ENCODE measurements around the gene MAN1C1. TPM values are rescaled to one million over a fixed set of nuclear protein-coding genes. Genes with fewer than 3 reads are reported as not detected.

Gene MAN1C1
- total RNA-seq, 1 experiment from 2014 or later, result 9.3 TPM

- H3K23me2 ChIP-seq (ENCODE audit: insufficient read length, low read depth, low read length, poor library complexity, severe bottlenecking), result no peaks in the 10 kb centered on the region
- H3K18ac ChIP-seq (ENCODE audit: insufficient read length, low read depth, low read length), result no peak overlapping the region
- no peak overlapping the region for H3K14ac ChIP-seq (ENCODE audit: insufficient read depth, low read length)
- no peak overlapping the region for H3K4me2 ChIP-seq (ENCODE audit: insufficient read depth, insufficient read length, low read length)
- H3K27me3 Mint-ChIP-seq (ENCODE audit: low read depth), result no peaks in the 10 kb centered on the region
- no peak overlapping the region for H3T11ph ChIP-seq (ENCODE audit: low read length)
- H3K79me1 ChIP-seq (ENCODE audit: insufficient read depth, low read depth, low read length, poor library complexity, severe bottlenecking), result no peaks in the 10 kb centered on the region
- no peaks in the 10 kb centered on the region for H3K9me3 ChIP-seq (ENCODE audit: control insufficient read depth, low read depth, low read length)
- H3K36me3 Mint-ChIP-seq (ENCODE audit: insufficient read depth in 1 of 3, low read depth in 3 of 3), result peaks cover 0 to 2% (median 0%) of the 10 kb centered on the region in 3 experiments; a peak in 2 of 7 replicates
- H3K27me3 ChIP-seq (ENCODE audit: insufficient read depth, low read length), result no peaks in the 10 kb centered on the region
- H2BK20ac ChIP-seq (ENCODE audit: low read depth, low read length, poor library complexity, severe bottlenecking), result no peak overlapping the region
- H4K5ac ChIP-seq (ENCODE audit: insufficient read length, low read depth, low read length), result no peak overlapping the region
- no peaks in the 10 kb centered on the region for H3K9me3 Mint-ChIP-seq
- H3K9ac ChIP-seq (ENCODE audit: extremely low read depth, insufficient read length, low read length), result no peak overlapping the region
- H4K91ac ChIP-seq (ENCODE audit: insufficient read length, low read depth, low read length), result no peak overlapping the region
- TF ChIP-seq, protein P1, sequence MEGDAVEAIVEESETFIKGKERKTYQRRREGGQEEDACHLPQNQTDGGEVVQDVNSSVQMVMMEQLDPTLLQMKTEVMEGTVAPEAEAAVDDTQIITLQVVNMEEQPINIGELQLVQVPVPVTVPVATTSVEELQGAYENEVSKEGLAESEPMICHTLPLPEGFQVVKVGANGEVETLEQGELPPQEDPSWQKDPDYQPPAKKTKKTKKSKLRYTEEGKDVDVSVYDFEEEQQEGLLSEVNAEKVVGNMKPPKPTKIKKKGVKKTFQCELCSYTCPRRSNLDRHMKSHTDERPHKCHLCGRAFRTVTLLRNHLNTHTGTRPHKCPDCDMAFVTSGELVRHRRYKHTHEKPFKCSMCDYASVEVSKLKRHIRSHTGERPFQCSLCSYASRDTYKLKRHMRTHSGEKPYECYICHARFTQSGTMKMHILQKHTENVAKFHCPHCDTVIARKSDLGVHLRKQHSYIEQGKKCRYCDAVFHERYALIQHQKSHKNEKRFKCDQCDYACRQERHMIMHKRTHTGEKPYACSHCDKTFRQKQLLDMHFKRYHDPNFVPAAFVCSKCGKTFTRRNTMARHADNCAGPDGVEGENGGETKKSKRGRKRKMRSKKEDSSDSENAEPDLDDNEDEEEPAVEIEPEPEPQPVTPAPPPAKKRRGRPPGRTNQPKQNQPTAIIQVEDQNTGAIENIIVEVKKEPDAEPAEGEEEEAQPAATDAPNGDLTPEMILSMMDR (conservative IDR thresholded peaks at IDR 0.05), result no peak
- no peak overlapping the region for H2BK5ac ChIP-seq (ENCODE audit: insufficient read length, low read length)
- H3K4me3 Mint-ChIP-seq, result no peak overlapping the region
- no peak overlapping the region for H3K27ac ChIP-seq (ENCODE audit: insufficient read length, low read depth, low read length)
- H2BK120ac ChIP-seq (ENCODE audit: low read depth, low read length, poor library complexity, severe bottlenecking), result no peak overlapping the region
- no peaks in the 10 kb centered on the region for H3K79me2 ChIP-seq (ENCODE audit: insufficient read depth, low read length)
- no CpG with 5 or more reads among the region's 13 CpGs for WGBS (ENCODE audit: extremely low coverage, insufficient read length, low lambda C conversion rate)
- H3K4ac ChIP-seq (ENCODE audit: low read depth, low read length), result no peak overlapping the region
- H3K4me1 ChIP-seq (ENCODE audit: insufficient read depth, low read length), result no peaks in the 10 kb centered on the region
- no peak overlapping the region for H3K56ac ChIP-seq (ENCODE audit: insufficient read length, low read depth, low read length)
- no peak for DNase-seq
- no peak overlapping the region for H2BK15ac ChIP-seq (ENCODE audit: low read depth, low read length)
- peak overlapping the region in 1 of 3 experiments; percentile 10; a peak in 2 of 7 replicates for H3K27ac Mint-ChIP-seq
- no peak overlapping the region for H3K23ac ChIP-seq (ENCODE audit: insufficient read length, low read depth, low read length)
- H2AK5ac ChIP-seq (ENCODE audit: insufficient read length, low read length), result no peak overlapping the region
- no peak overlapping the region for H2BK12ac ChIP-seq (ENCODE audit: insufficient read length, low read depth, low read length)
- peaks cover 42 to 52% of the 10 kb centered on the region in 2 experiments for H3K4me1 Mint-ChIP-seq
- H4K8ac ChIP-seq (replicated peaks; ENCODE audit: insufficient read length, low read depth, low read length), result no peak overlapping the region
- no peak overlapping the region for H2AFZ ChIP-seq (ENCODE audit: low read length)
- no peaks in the 10 kb centered on the region for H4K20me1 ChIP-seq (ENCODE audit: control insufficient read depth, insufficient read depth, insufficient read length)
These were observed 157.7 kb downstream of the MAN1C1 start for GRCh38 chr1:25774206-25774803.
